ENCODE data around the gene THRB. TPM values are rescaled to one million over a fixed set of nuclear protein-coding genes. Genes with fewer than 3 reads are reported as not detected.
"Not testable (repeated sequence)": the region's sequence is repeated elsewhere in the genome, so short reads cannot be mapped to it uniquely, and the experiment has no call there.

The THRB gene
- total RNA-seq, 4 donors from 2014 or later = 9.8 to 52.4 (median 31.3) TPM

GRCh38 chr3:24426896-24427295, 67.8 kb downstream of the THRB start:
- Histone ChIP-seq H3K27ac (no peak overlapping the region), H3K27me3 (no peaks in the 10 kb centered on the region), H3K36me3 (no peaks in the 10 kb centered on the region), H3K9me3 (no peaks in the 10 kb centered on the region), H3K4me3 (no peak overlapping the region), H3K4me1 (peaks cover 0 to 6% (median 0%) of the 10 kb centered on the region in 4 donors)
- no peak for DNase-seq
- WGBS, 2 donors (ENCODE audit: low coverage in 1 of 2) = 82 to 100% methylated on average over 2 of the region's 2 CpGs
- TF ChIP-seq POLR2A (IDR thresholded peaks at IDR 0.05) = no peak
- no peak for TF ChIP-seq EP300 (IDR thresholded peaks at IDR 0.05; ENCODE audit: low read depth)
- TF ChIP-seq POLR2AphosphoS5 (IDR thresholded peaks at IDR 0.05) = no peak
- TF ChIP-seq CTCF (IDR thresholded peaks at IDR 0.05) = no peak
- intact Hi-C loops (cut with DNase I; ENCODE audit: low total_unique reads) = no loop called here
- in situ Hi-C loops (cut with MboI; ENCODE audit: low pct_ligation_motif_present in 1 of 4, low pct_unique_long_range_greater_than_20kb in 1 of 4, low sequenced_read_pairs in 3 of 4) = no loop called here

GRCh38 chr3:24420829-24421228, 73.8 kb downstream of the THRB start:
- in situ Hi-C loops (cut with MboI; ENCODE audit: low pct_ligation_motif_present in 1 of 4, low pct_unique_long_range_greater_than_20kb in 1 of 4, low sequenced_read_pairs in 3 of 4); DNase-seq; H3K4me1 ChIP-seq; intact Hi-C loops (cut with DNase I; ENCODE audit: low total_unique reads); H3K4me3 ChIP-seq; H3K9me3 ChIP-seq; H3K27ac ChIP-seq; H3K36me3 ChIP-seq; H3K27me3 ChIP-seq: not testable (repeated sequence)
- WGBS, 2 donors (ENCODE audit: low coverage in 1 of 2) = 65 to 89% methylated on average over 1 of the region's 1 CpG

GRCh38 chr3:24420224-24420623, 74.4 kb downstream of the THRB start:
- in situ Hi-C loops (cut with MboI; ENCODE audit: low pct_ligation_motif_present in 1 of 4, low pct_unique_long_range_greater_than_20kb in 1 of 4, low sequenced_read_pairs in 3 of 4) = no loop called here
- DNase-seq = no peak
- intact Hi-C loops (cut with DNase I; ENCODE audit: low total_unique reads) = no loop called here
- no peaks in the 10 kb centered on the region for H3K27me3 ChIP-seq
- H3K27ac ChIP-seq = no peak overlapping the region
- no peak overlapping the region for H3K4me3 ChIP-seq
- WGBS, 2 donors (ENCODE audit: low coverage in 1 of 2) = 89 to 100% methylated on average over 1 to 2 of the region's 2 CpGs
- TF ChIP-seq CTCF (IDR thresholded peaks at IDR 0.05) = no peak
- no peaks in the 10 kb centered on the region for H3K9me3 ChIP-seq
- H3K36me3 ChIP-seq = no peaks in the 10 kb centered on the region
- H3K4me1 ChIP-seq = peaks cover 0 to 9% (median 0%) of the 10 kb centered on the region in 4 donors

- in situ Hi-C loops (cut with MboI; ENCODE audit: low pct_ligation_motif_present in 1 of 4, low pct_unique_long_range_greater_than_20kb in 1 of 4, low sequenced_read_pairs in 3 of 4) (no loop called here), intact Hi-C loops (cut with DNase I; ENCODE audit: low total_unique reads) (no loop called here)
- 69 to 84% methylated on average over 3 of the region's 3 CpGs for WGBS, 2 donors (ENCODE audit: low coverage in 1 of 2)
- Histone ChIP-seq H3K4me1 (peaks cover 0 to 9% (median 0%) of the 10 kb centered on the region in 4 donors), H3K4me3 (no peak overlapping the region), H3K36me3 (no peaks in the 10 kb centered on the region), H3K9me3 (no peaks in the 10 kb centered on the region), H3K27ac (no peak overlapping the region), H3K27me3 (no peaks in the 10 kb centered on the region)
- no peak for DNase-seq
- TF ChIP-seq CTCF (IDR thresholded peaks at IDR 0.05) = no peak
These were observed 75.4 kb downstream of the THRB start for GRCh38 chr3:24419067-24419791.

GRCh38 chr3:24417730-24418129, 76.9 kb downstream of the THRB start:
- H3K4me1 ChIP-seq = peaks cover 0 to 3% (median 0%) of the 10 kb centered on the region in 4 donors
- intact Hi-C loops (cut with DNase I; ENCODE audit: low total_unique reads) (no loop called here), in situ Hi-C loops (cut with MboI; ENCODE audit: low pct_ligation_motif_present in 1 of 4, low pct_unique_long_range_greater_than_20kb in 1 of 4, low sequenced_read_pairs in 3 of 4) (no loop called here)
- TF ChIP-seq POLR2AphosphoS5 (IDR thresholded peaks at IDR 0.05) (no peak), POLR2A (IDR thresholded peaks at IDR 0.05) (no peak), CTCF (IDR thresholded peaks at IDR 0.05) (no peak), EP300 (IDR thresholded peaks at IDR 0.05; ENCODE audit: low read depth) (no peak)
- no peaks in the 10 kb centered on the region for H3K9me3 ChIP-seq
- DNase-seq = no peak
- H3K4me3 ChIP-seq = no peak overlapping the region
- H3K36me3 ChIP-seq = no peaks in the 10 kb centered on the region
- no peak overlapping the region for H3K27ac ChIP-seq
- no peaks in the 10 kb centered on the region for H3K27me3 ChIP-seq
- WGBS, 2 donors (ENCODE audit: low coverage in 1 of 2) = 77 to 91% methylated on average over 2 of the region's 2 CpGs
